ENCODE measurements around the gene CNTN4.

Gene CNTN4

DNA sequence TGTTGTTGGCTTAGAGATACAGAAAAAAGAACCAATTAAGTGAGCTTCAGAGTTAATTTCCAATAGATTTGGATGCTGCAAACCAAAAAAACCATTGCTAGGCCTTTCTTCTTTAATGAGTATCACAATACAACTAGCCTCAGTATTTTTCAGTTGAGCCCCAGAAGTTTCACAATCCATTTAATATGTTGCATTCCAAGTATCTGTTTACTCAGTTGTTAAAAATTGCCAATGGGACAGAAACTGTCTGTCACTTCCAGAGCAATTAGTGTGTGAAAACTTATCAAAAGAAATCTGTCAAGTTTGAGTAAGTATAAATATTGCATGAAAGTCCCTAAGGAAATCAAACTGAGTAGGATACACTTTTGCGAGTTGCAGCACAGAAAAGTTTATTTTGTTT lies 763.7 kb downstream of the CNTN4 start:
- Histone ChIP-seq H3K27me3 (replicated peaks; ENCODE audit: control insufficient read depth, insufficient read depth, low read length) (no peaks in the 10 kb centered on the region), H3K4me1 (ENCODE audit: control insufficient read depth, insufficient read depth, low read length) (peaks cover 13% of the 10 kb centered on the region), H3K9ac (ENCODE audit: low read length) (no peak overlapping the region), H3K4me3 (ENCODE audit: low read length) (no peak overlapping the region), H3K36me3 (ENCODE audit: control insufficient read depth, insufficient read depth, low read length, severe bottlenecking) (no peaks in the 10 kb centered on the region), H3K9me3 (ENCODE audit: control insufficient read depth, low read length) (no peaks in the 10 kb centered on the region)
- no peak for DNase-seq (ENCODE audit: low read depth)

GRCh38 chr3:2863127-2863526 lies 764.5 kb downstream of the CNTN4 start:
- H3K4me1 ChIP-seq (ENCODE audit: control insufficient read depth, insufficient read depth, low read length): peaks cover 13% of the 10 kb centered on the region
- no peak overlapping the region for H3K9ac ChIP-seq (ENCODE audit: low read length)
- H3K27me3 ChIP-seq (replicated peaks; ENCODE audit: control insufficient read depth, insufficient read depth, low read length): no peaks in the 10 kb centered on the region
- DNase-seq (ENCODE audit: low read depth): no peak
- H3K4me3 ChIP-seq (ENCODE audit: low read length): no peak overlapping the region
- H3K36me3 ChIP-seq (ENCODE audit: control insufficient read depth, insufficient read depth, low read length, severe bottlenecking): no peaks in the 10 kb centered on the region
- H3K9me3 ChIP-seq (ENCODE audit: control insufficient read depth, low read length): no peaks in the 10 kb centered on the region

GRCh38 chr3:2869905-2870304 lies 771.2 kb downstream of the CNTN4 start:
- no peaks in the 10 kb centered on the region for H3K36me3 ChIP-seq (ENCODE audit: control insufficient read depth, insufficient read depth, low read length, severe bottlenecking)
- H3K9ac ChIP-seq (ENCODE audit: low read length): no peak overlapping the region
- no peaks in the 10 kb centered on the region for H3K27me3 ChIP-seq (replicated peaks; ENCODE audit: control insufficient read depth, insufficient read depth, low read length)
- no peaks in the 10 kb centered on the region for H3K9me3 ChIP-seq (ENCODE audit: control insufficient read depth, low read length)
- H3K4me3 ChIP-seq (ENCODE audit: low read length): no peak overlapping the region
- peaks cover 45% of the 10 kb centered on the region for H3K4me1 ChIP-seq (ENCODE audit: control insufficient read depth, insufficient read depth, low read length)
- DNase-seq (ENCODE audit: low read depth): no peak

GRCh38 chr3:2870724-2871333 lies 772.2 kb downstream of the CNTN4 start:
- DNase-seq (ENCODE audit: low read depth): no peak
- no peak overlapping the region for H3K4me3 ChIP-seq (ENCODE audit: low read length)
- H3K36me3 ChIP-seq (ENCODE audit: control insufficient read depth, insufficient read depth, low read length, severe bottlenecking): no peaks in the 10 kb centered on the region
- H3K9me3 ChIP-seq (ENCODE audit: control insufficient read depth, low read length): no peaks in the 10 kb centered on the region
- H3K27me3 ChIP-seq (replicated peaks; ENCODE audit: control insufficient read depth, insufficient read depth, low read length): no peaks in the 10 kb centered on the region
- H3K9ac ChIP-seq (ENCODE audit: low read length): no peak overlapping the region
- peaks cover 45% of the 10 kb centered on the region for H3K4me1 ChIP-seq (ENCODE audit: control insufficient read depth, insufficient read depth, low read length)

GRCh38 chr3:2872884-2873283 lies 774.2 kb downstream of the CNTN4 start:
- no peaks in the 10 kb centered on the region for H3K36me3 ChIP-seq (ENCODE audit: control insufficient read depth, insufficient read depth, low read length, severe bottlenecking)
- DNase-seq (ENCODE audit: low read depth): no peak
- H3K4me3 ChIP-seq (ENCODE audit: low read length): no peak overlapping the region
- no peaks in the 10 kb centered on the region for H3K9me3 ChIP-seq (ENCODE audit: control insufficient read depth, low read length)
- H3K27me3 ChIP-seq (replicated peaks; ENCODE audit: control insufficient read depth, insufficient read depth, low read length): no peaks in the 10 kb centered on the region
- peaks cover 45% of the 10 kb centered on the region for H3K4me1 ChIP-seq (ENCODE audit: control insufficient read depth, insufficient read depth, low read length)
- H3K9ac ChIP-seq (ENCODE audit: low read length): no peak overlapping the region

GRCh38 chr3:2873986-2874385 lies 775.3 kb downstream of the CNTN4 start:
- Histone ChIP-seq H3K4me1 (ENCODE audit: control insufficient read depth, insufficient read depth, low read length) (peaks cover 45% of the 10 kb centered on the region), H3K36me3 (ENCODE audit: control insufficient read depth, insufficient read depth, low read length, severe bottlenecking) (no peaks in the 10 kb centered on the region), H3K9me3 (ENCODE audit: control insufficient read depth, low read length) (no peaks in the 10 kb centered on the region), H3K27me3 (replicated peaks; ENCODE audit: control insufficient read depth, insufficient read depth, low read length) (no peaks in the 10 kb centered on the region), H3K9ac (ENCODE audit: low read length) (no peak overlapping the region), H3K4me3 (ENCODE audit: low read length) (no peak overlapping the region)
- DNase-seq (ENCODE audit: low read depth): no peak

DNA sequence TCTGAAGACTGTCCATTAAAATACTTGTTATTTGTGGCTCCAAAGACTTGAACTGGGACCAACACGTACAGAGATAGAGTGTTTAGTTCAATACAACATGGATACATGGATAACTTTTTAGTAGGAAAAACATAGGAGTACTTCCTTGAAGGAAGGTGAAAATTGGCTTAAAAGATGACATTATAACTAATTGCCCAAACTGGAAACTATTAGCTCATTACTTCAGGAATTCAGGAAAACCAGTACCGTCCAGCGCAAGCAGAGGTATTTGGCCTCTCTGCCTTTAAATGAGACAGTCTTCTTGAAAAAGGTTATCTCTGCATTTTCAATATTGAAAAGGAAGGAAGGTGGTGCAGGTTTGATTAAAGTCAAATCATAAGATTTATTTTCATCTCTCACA lies 777.0 kb downstream of the CNTN4 start:
- no peak overlapping the region for H3K9ac ChIP-seq (ENCODE audit: low read length)
- no peaks in the 10 kb centered on the region for H3K36me3 ChIP-seq (ENCODE audit: control insufficient read depth, insufficient read depth, low read length, severe bottlenecking)
- no peak overlapping the region for H3K4me3 ChIP-seq (ENCODE audit: low read length)
- no peaks in the 10 kb centered on the region for H3K27me3 ChIP-seq (replicated peaks; ENCODE audit: control insufficient read depth, insufficient read depth, low read length)
- H3K9me3 ChIP-seq (ENCODE audit: control insufficient read depth, low read length): no peaks in the 10 kb centered on the region
- DNase-seq (ENCODE audit: low read depth): no peak
- H3K4me1 ChIP-seq (ENCODE audit: control insufficient read depth, insufficient read depth, low read length): peaks cover 33% of the 10 kb centered on the region

- Histone ChIP-seq H3K27me3 (replicated peaks; ENCODE audit: control insufficient read depth, insufficient read depth, low read length) (no peaks in the 10 kb centered on the region), H3K4me1 (ENCODE audit: control insufficient read depth, insufficient read depth, low read length) (peaks cover 28% of the 10 kb centered on the region), H3K9ac (ENCODE audit: low read length) (no peak overlapping the region), H3K9me3 (ENCODE audit: control insufficient read depth, low read length) (no peaks in the 10 kb centered on the region), H3K36me3 (ENCODE audit: control insufficient read depth, insufficient read depth, low read length, severe bottlenecking) (no peaks in the 10 kb centered on the region), H3K4me3 (ENCODE audit: low read length) (no peak overlapping the region)
- DNase-seq (ENCODE audit: low read depth): no peak
Observed at GRCh38 chr3:2876362-2876761, 777.7 kb downstream of the CNTN4 start.

- H3K27me3 ChIP-seq (replicated peaks; ENCODE audit: control insufficient read depth, insufficient read depth, low read length): no peaks in the 10 kb centered on the region
- peaks cover 5% of the 10 kb centered on the region for H3K4me1 ChIP-seq (ENCODE audit: control insufficient read depth, insufficient read depth, low read length)
- no peak overlapping the region for H3K4me3 ChIP-seq (ENCODE audit: low read length)
- DNase-seq (ENCODE audit: low read depth): no peak
- no peaks in the 10 kb centered on the region for H3K36me3 ChIP-seq (ENCODE audit: control insufficient read depth, insufficient read depth, low read length, severe bottlenecking)
- H3K9ac ChIP-seq (ENCODE audit: low read length): no peak overlapping the region
- H3K9me3 ChIP-seq (ENCODE audit: control insufficient read depth, low read length): no peaks in the 10 kb centered on the region
Observed at GRCh38 chr3:2879023-2879422, 780.4 kb downstream of the CNTN4 start.

GRCh38 chr3:2879587-2879986 lies 780.9 kb downstream of the CNTN4 start:
- H3K9me3 ChIP-seq (ENCODE audit: control insufficient read depth, low read length): no peaks in the 10 kb centered on the region
- H3K9ac ChIP-seq (ENCODE audit: low read length): no peak overlapping the region
- DNase-seq (ENCODE audit: low read depth): no peak
- H3K36me3 ChIP-seq (ENCODE audit: control insufficient read depth, insufficient read depth, low read length, severe bottlenecking): no peaks in the 10 kb centered on the region
- no peaks in the 10 kb centered on the region for H3K27me3 ChIP-seq (replicated peaks; ENCODE audit: control insufficient read depth, insufficient read depth, low read length)
- no peaks in the 10 kb centered on the region for H3K4me1 ChIP-seq (ENCODE audit: control insufficient read depth, insufficient read depth, low read length)
- H3K4me3 ChIP-seq (ENCODE audit: low read length): no peak overlapping the region

GRCh38 chr3:2880218-2880756 lies 781.6 kb downstream of the CNTN4 start:
- DNase-seq (ENCODE audit: low read depth): no peak
- Histone ChIP-seq H3K36me3 (ENCODE audit: control insufficient read depth, insufficient read depth, low read length, severe bottlenecking) (no peaks in the 10 kb centered on the region), H3K4me3 (ENCODE audit: low read length) (no peak overlapping the region)

DNA sequence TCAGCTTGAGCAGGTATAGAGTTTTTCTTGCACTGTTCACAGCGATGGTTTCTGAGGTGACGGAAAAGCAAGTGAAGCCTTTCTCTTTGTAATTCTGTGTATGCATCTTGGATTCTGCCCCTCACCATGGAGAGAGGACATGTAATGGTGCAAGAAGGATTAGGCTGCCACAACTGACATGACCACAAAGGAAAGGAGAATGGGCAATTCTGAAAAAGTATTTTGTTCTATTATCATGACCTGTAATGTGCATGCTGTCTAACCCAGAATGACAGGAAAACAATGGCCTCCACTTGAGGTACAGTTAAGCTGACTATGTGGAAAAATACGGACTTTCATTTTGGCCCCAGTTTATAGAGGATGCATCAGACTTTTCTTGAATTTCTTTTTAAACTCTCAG lies 784.6 kb downstream of the CNTN4 start:
- Histone ChIP-seq H3K27me3 (replicated peaks; ENCODE audit: control insufficient read depth, insufficient read depth, low read length) (peaks cover 7% of the 10 kb centered on the region), H3K9me3 (ENCODE audit: control insufficient read depth, low read length) (no peaks in the 10 kb centered on the region), H3K4me1 (ENCODE audit: control insufficient read depth, insufficient read depth, low read length) (no peaks in the 10 kb centered on the region), H3K36me3 (ENCODE audit: control insufficient read depth, insufficient read depth, low read length, severe bottlenecking) (no peaks in the 10 kb centered on the region), H3K4me3 (ENCODE audit: low read length) (no peak overlapping the region), H3K9ac (ENCODE audit: low read length) (no peak overlapping the region)
- DNase-seq (ENCODE audit: low read depth): no peak

More at GRCh38 chr3:2880218-2880756, 781.6 kb downstream of the CNTN4 start:
- Histone ChIP-seq H3K27me3 (replicated peaks; ENCODE audit: control insufficient read depth, insufficient read depth, low read length) (peaks cover 3% of the 10 kb centered on the region), H3K9ac (ENCODE audit: low read length) (no peak overlapping the region), H3K4me1 (ENCODE audit: control insufficient read depth, insufficient read depth, low read length) (no peaks in the 10 kb centered on the region), H3K9me3 (ENCODE audit: control insufficient read depth, low read length) (no peaks in the 10 kb centered on the region)
